Neural crest cell (in vitro differentiated cells): ENCODE data around the gene DPEP1. TPM values are rescaled to one million over a fixed set of nuclear protein-coding genes. Genes with fewer than 3 reads are reported as not detected.

Experiments
- DNase-seq: peaks from one replicate; pipeline ENCODE4 v3.0.0; 2021; ENCODE audit warnings: low read depth, mixed read lengths, low spot score
- H3K27ac Mint-ChIP-seq: one replicate; pipeline ENCODE4 v1.8.0; 2021; ENCODE audit warnings: mild to moderate bottlenecking, mixed read lengths; ENCODE audit not compliant: unreplicated experiment
- H3K27me3 Mint-ChIP-seq: 2 replicates; pipeline ENCODE4 v1.8.0; 2021; ENCODE audit warnings: low read depth, mild to moderate bottlenecking, mixed read lengths
- H3K36me3 Mint-ChIP-seq: 2 replicates; pipeline ENCODE4 v1.8.0; 2021; ENCODE audit warnings: low read depth, mild to moderate bottlenecking, mixed read lengths
- H3K4me1 Mint-ChIP-seq: 2 replicates; pipeline ENCODE4 v1.8.0; 2021; ENCODE audit warnings: mixed read lengths
- H3K4me3 Mint-ChIP-seq: one replicate; pipeline ENCODE4 v1.8.0; 2021; ENCODE audit warnings: mild to moderate bottlenecking, mixed read lengths
- H3K9me3 Mint-ChIP-seq: 2 replicates; pipeline ENCODE4 v1.8.0; 2021; ENCODE audit warnings: mixed read lengths
- total RNA-seq: library from RNA; stranded (reverse); gene quantifications from 2 replicates; pipeline ENCODE4 v1.2.1, GENCODE V29; 2021
- TF ChIP-seq, protein P1 (sequence below): fragments of 200-600 bp; sonication (generic); conservative IDR thresholded peaks from 2 replicates; pipeline ENCODE4 v1.5.0; 2021; ENCODE audit warnings: antibody characterized with exemption, mild to moderate bottlenecking

The DPEP1 gene
- total RNA-seq, 1 donor from 2014 or later: 0.21 TPM

DNA sequence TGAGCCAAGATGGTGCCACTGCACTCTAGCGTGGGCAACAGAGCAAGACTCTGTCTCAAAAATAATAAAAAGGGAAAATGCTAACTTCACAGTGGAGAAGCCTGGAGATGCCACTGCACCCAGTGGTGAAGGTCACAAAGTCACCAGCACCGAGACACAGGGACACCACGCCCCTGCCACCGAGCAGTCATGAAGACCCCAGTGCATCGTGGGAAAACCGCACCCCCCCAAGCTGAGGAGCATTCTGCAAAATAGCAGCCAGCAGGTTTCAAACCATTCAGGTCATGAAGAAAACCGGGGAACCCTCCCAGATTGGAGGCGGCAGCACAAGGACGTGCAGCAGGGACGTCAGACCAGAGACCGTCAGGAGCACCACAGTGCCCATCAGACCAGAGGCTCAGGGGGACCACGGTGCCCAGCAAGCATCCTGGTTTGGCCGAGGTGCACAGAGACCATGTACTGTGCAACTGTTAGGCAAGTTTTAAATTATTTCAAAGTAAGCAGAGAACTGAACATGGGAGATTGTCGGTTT, 30.4 kb downstream of the DPEP1 start:
- H3K4me1 Mint-ChIP-seq: peaks cover 9% of the 10 kb centered on the region
- no peaks in the 10 kb centered on the region for H3K36me3 Mint-ChIP-seq
- DNase-seq: no peak
- no peak overlapping the region for H3K27ac Mint-ChIP-seq
- no peaks in the 10 kb centered on the region for H3K27me3 Mint-ChIP-seq
- no peak overlapping the region for H3K4me3 Mint-ChIP-seq
- H3K9me3 Mint-ChIP-seq: no peaks in the 10 kb centered on the region
- TF ChIP-seq, protein P1, sequence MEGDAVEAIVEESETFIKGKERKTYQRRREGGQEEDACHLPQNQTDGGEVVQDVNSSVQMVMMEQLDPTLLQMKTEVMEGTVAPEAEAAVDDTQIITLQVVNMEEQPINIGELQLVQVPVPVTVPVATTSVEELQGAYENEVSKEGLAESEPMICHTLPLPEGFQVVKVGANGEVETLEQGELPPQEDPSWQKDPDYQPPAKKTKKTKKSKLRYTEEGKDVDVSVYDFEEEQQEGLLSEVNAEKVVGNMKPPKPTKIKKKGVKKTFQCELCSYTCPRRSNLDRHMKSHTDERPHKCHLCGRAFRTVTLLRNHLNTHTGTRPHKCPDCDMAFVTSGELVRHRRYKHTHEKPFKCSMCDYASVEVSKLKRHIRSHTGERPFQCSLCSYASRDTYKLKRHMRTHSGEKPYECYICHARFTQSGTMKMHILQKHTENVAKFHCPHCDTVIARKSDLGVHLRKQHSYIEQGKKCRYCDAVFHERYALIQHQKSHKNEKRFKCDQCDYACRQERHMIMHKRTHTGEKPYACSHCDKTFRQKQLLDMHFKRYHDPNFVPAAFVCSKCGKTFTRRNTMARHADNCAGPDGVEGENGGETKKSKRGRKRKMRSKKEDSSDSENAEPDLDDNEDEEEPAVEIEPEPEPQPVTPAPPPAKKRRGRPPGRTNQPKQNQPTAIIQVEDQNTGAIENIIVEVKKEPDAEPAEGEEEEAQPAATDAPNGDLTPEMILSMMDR: no peak

GRCh38 chr16:89645122-89645521, 31.7 kb downstream of the DPEP1 start:
- no peak for DNase-seq
- Mint-ChIP-seq H3K27ac (peak overlapping the region; percentile 75), H3K27me3 (no peaks in the 10 kb centered on the region), H3K4me3 (no peak overlapping the region), H3K4me1 (peaks cover 9% of the 10 kb centered on the region), H3K36me3 (no peaks in the 10 kb centered on the region), H3K9me3 (no peaks in the 10 kb centered on the region)
- TF ChIP-seq, protein P1: no peak

- TF ChIP-seq, protein P1: no peak
- Mint-ChIP-seq H3K27me3 (no peaks in the 10 kb centered on the region), H3K4me3 (no peak overlapping the region), H3K36me3 (no peaks in the 10 kb centered on the region), H3K27ac (no peak overlapping the region), H3K4me1 (no peaks in the 10 kb centered on the region), H3K9me3 (no peaks in the 10 kb centered on the region)
- DNase-seq: no peak
Observed at GRCh38 chr16:89646270-89646669, 32.8 kb downstream of the DPEP1 start.

DNA sequence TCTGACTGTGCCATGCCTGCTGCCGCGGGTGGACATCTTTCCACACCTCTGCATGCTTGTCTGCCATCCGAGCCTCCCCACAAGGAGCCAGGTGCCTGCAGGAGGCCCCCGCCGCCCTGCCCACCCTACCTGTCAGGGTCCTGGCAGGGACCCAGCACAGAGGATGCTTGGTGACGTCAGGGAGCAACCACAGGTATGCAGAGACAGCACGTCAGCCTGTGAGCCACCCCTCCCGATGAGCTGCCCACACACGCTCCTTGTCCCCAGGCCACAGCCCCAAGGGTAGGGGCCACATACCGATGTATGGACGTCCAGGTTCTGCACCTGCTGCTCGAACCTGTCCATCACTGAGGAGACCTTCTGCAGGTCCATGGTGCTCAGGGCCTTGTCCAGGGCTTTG, 33.5 kb downstream of the DPEP1 start:
- Mint-ChIP-seq H3K4me3 (no peak overlapping the region), H3K27ac (no peak overlapping the region), H3K4me1 (no peaks in the 10 kb centered on the region), H3K27me3 (no peaks in the 10 kb centered on the region), H3K36me3 (no peaks in the 10 kb centered on the region), H3K9me3 (no peaks in the 10 kb centered on the region)
- no peak for DNase-seq
- TF ChIP-seq, protein P1: no peak

- TF ChIP-seq, protein P1: no peak
- H3K27ac Mint-ChIP-seq: no peak overlapping the region
- peak overlapping the region; percentile 27 for H3K4me3 Mint-ChIP-seq
- no peak for DNase-seq
- no peaks in the 10 kb centered on the region for H3K27me3 Mint-ChIP-seq
- H3K4me1 Mint-ChIP-seq: peaks cover 8% of the 10 kb centered on the region
- peaks cover 4% of the 10 kb centered on the region for H3K36me3 Mint-ChIP-seq
- H3K9me3 Mint-ChIP-seq: no peaks in the 10 kb centered on the region
Observed at GRCh38 chr16:89651584-89651983, 38.1 kb downstream of the DPEP1 start.
